GM12878 (cell line): ENCODE results near the gene ACRBP.

ENCODE experiments used
- CHD2 ChIP-seq: IDR thresholded peaks from 2 replicates; pipeline ENCODE4 v1.6.1; 2011; ENCODE audit warnings: low read depth, low read length, improper control_type of control experiment, borderline replicate concordance
- RFX5 ChIP-seq: IDR thresholded peaks from 2 replicates; pipeline ENCODE4 v1.6.1; 2011; ENCODE audit warnings: low read depth, low read length, improper control_type of control experiment
- SP1 ChIP-seq: IDR thresholded peaks from one replicate; pipeline ENCODE4 v1.6.1; 2011; ENCODE audit warnings: low read depth, low read length
- TAF1 ChIP-seq: IDR thresholded peaks from 2 replicates; pipeline ENCODE4 v1.6.1; 2011; ENCODE audit warnings: mild to moderate bottlenecking, low read depth, low read length, borderline replicate concordance

DNA sequence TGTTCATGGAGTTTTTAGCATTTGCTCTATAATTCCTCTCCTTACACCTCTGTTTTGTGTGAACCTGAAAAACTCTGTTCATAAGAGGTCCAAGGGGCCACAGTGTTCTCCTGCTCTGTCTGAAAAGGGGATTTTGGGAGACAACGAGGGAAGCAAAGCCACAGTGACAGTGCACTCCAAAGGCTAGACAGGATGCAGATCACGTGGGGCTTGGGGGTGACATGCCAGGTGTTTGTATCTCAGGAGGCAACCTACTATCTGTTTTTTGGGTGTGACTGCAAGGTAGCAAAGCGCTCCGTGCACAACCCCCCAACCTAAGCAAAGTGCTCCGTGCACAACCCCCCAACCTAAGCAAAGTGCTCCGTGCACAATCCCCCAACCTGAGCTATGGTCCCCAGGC, 35.0 kb downstream of the ACRBP start:
- TF ChIP-seq RFX5 (no peak), SP1 (no peak), TAF1 (no peak), CHD2 (no peak)
